ENCODE measurements around the gene MAGEA11.
"Not testable (repeated sequence)": the region's sequence is repeated elsewhere in the genome, so short reads cannot be mapped to it uniquely, and the experiment has no call there.

MAGEA11 gene

DNA sequence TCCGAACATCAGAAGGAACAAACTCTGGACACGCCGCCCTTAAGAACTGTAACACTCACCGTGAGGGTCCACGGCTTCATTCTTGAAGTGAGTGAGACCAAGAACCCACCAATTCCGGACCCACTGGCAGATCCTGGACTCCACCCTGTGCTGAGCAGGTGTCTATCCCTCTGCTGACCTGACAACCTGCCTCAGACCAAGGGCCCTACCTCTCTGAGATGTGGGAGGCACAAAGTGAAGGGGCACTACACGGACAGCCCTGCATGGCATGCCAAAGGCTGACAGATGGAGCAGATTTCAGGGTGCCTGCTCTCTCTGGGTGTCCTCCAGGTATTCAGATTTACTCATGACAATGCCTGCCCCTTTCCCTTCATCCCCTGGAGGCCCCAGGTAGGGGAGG, 48.0 kb downstream of the MAGEA11 start:
- no peak overlapping the region for H3K4me3 ChIP-seq (ENCODE audit: insufficient read depth, low read length, poor library complexity, severe bottlenecking)
- no peak overlapping the region for H2AFZ ChIP-seq (ENCODE audit: low read depth, low read length, severe bottlenecking)
- H3K79me2 ChIP-seq (ENCODE audit: insufficient read depth, low read length) = no peaks in the 10 kb centered on the region
- H3K9ac ChIP-seq (ENCODE audit: low read length) = no peak overlapping the region
- no peak for TF ChIP-seq EZH2phosphoT487 (conservative IDR thresholded peaks at IDR 0.05; ENCODE audit: low read length)
- TF ChIP-seq, protein P1, sequence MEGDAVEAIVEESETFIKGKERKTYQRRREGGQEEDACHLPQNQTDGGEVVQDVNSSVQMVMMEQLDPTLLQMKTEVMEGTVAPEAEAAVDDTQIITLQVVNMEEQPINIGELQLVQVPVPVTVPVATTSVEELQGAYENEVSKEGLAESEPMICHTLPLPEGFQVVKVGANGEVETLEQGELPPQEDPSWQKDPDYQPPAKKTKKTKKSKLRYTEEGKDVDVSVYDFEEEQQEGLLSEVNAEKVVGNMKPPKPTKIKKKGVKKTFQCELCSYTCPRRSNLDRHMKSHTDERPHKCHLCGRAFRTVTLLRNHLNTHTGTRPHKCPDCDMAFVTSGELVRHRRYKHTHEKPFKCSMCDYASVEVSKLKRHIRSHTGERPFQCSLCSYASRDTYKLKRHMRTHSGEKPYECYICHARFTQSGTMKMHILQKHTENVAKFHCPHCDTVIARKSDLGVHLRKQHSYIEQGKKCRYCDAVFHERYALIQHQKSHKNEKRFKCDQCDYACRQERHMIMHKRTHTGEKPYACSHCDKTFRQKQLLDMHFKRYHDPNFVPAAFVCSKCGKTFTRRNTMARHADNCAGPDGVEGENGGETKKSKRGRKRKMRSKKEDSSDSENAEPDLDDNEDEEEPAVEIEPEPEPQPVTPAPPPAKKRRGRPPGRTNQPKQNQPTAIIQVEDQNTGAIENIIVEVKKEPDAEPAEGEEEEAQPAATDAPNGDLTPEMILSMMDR (IDR thresholded peaks at IDR 0.05; ENCODE audit: insufficient read depth, low read length, poor library complexity, severe bottlenecking) = no peak
- no peaks in the 10 kb centered on the region for H3K9me2 ChIP-seq (replicated peaks; ENCODE audit: insufficient read depth, low read length)
- no peaks in the 10 kb centered on the region for H3K36me3 ChIP-seq (ENCODE audit: low read length)
- H3F3A ChIP-seq (ENCODE audit: insufficient read depth) = no peaks in the 10 kb centered on the region
- no peak overlapping the region for H3K4me2 ChIP-seq (ENCODE audit: low read depth, low read length, poor library complexity, severe bottlenecking)
- no peaks in the 10 kb centered on the region for H4K20me1 ChIP-seq (ENCODE audit: low read depth, low read length)
- H3K27ac ChIP-seq (ENCODE audit: low read depth, low read length) = no peak overlapping the region
- H3K9me3 ChIP-seq (ENCODE audit: insufficient read depth, low read length) = no peaks in the 10 kb centered on the region
- H3K27me3 ChIP-seq (ENCODE audit: low read length) = no peaks in the 10 kb centered on the region

DNA sequence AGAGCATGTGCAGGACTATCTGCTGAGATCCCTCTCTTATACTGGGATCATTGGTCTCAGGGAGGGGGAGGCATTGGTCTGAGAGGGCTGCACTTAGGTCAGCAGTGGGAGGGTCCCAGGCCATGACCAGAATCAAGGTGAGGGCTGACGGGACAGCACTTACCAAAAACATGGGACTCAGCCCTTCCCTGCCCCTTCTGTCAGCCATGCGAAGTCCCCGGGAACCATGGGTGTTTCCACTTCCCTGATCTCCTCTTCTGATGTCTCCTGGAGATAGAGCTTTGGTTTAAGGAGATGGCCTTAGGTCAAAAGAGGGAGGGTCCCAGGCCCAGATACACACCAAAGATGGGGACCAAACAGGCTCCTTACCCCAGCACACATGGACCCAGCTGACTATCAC, 49.1 kb downstream of the MAGEA11 start:
- H2AFZ ChIP-seq (ENCODE audit: low read depth, low read length, severe bottlenecking) = no peak overlapping the region
- H3K4me3 ChIP-seq (ENCODE audit: insufficient read depth, low read length, poor library complexity, severe bottlenecking) = no peak overlapping the region
- H3K27ac ChIP-seq (ENCODE audit: low read depth, low read length) = no peak overlapping the region
- H3K9me3 ChIP-seq (ENCODE audit: insufficient read depth, low read length) = no peaks in the 10 kb centered on the region
- H3K9me2 ChIP-seq (replicated peaks; ENCODE audit: insufficient read depth, low read length) = no peaks in the 10 kb centered on the region
- H4K20me1 ChIP-seq (ENCODE audit: low read depth, low read length) = no peaks in the 10 kb centered on the region
- no peak for TF ChIP-seq EZH2phosphoT487 (conservative IDR thresholded peaks at IDR 0.05; ENCODE audit: low read length)
- TF ChIP-seq, protein P1 (IDR thresholded peaks at IDR 0.05; ENCODE audit: insufficient read depth, low read length, poor library complexity, severe bottlenecking) = no peak
- no peaks in the 10 kb centered on the region for H3F3A ChIP-seq (ENCODE audit: insufficient read depth)
- H3K9ac ChIP-seq (ENCODE audit: low read length) = no peak overlapping the region
- H3K36me3 ChIP-seq (ENCODE audit: low read length) = no peaks in the 10 kb centered on the region
- no peaks in the 10 kb centered on the region for H3K27me3 ChIP-seq (ENCODE audit: low read length)
- H3K79me2 ChIP-seq (ENCODE audit: insufficient read depth, low read length) = no peaks in the 10 kb centered on the region
- H3K4me2 ChIP-seq (ENCODE audit: low read depth, low read length, poor library complexity, severe bottlenecking) = no peak overlapping the region

DNA sequence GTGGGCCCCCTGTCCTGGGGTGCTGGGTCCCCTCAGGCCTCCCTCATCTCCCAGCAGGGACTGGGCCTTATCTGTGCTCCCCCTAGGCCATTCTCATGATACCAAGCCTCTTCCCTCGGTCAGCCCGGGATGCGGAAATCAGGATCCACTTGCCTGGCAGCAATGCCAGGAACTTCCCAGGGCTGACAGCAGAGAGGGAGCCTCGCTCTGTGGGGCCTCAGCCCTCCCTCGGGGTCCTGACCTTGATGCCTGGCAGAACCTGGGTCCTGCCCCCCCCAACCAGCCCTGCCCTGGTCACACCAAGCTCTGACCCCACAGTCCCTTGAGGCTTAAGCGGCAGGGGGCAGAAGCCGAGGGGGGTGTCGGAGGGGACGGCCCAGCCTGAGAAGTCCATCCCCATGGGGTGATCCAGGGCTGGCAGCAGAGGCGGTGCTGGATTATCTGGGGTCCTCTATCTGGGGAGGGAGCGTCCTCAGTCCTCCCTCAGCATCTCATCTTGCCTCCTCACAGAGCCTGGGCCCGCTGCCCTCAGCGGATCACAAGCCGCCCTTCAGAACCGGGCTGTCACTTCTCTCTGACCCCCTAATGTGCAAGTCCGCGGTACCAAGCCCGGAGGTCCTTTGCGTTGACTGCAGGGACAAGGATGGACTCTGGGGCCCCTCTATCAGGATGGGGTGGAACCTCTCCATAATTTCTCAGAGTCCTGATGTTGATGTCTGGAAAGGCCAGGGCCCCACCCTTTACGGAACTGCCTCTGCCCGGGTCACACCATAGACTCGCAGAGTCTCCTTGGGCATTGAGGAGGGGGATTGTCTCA, 50.2 kb downstream of the MAGEA11 start:
- not testable (repeated sequence) for H3K4me3 ChIP-seq (ENCODE audit: insufficient read depth, low read length, poor library complexity, severe bottlenecking); H2AFZ ChIP-seq (ENCODE audit: low read depth, low read length, severe bottlenecking); H3K27me3 ChIP-seq (ENCODE audit: low read length); H3K4me2 ChIP-seq (ENCODE audit: low read depth, low read length, poor library complexity, severe bottlenecking); H3K36me3 ChIP-seq (ENCODE audit: low read length); H3K27ac ChIP-seq (ENCODE audit: low read depth, low read length); H3K79me2 ChIP-seq (ENCODE audit: insufficient read depth, low read length); H4K20me1 ChIP-seq (ENCODE audit: low read depth, low read length); H3K9me3 ChIP-seq (ENCODE audit: insufficient read depth, low read length); H3K9ac ChIP-seq (ENCODE audit: low read length); H3K9me2 ChIP-seq (replicated peaks; ENCODE audit: insufficient read depth, low read length); H3F3A ChIP-seq (ENCODE audit: insufficient read depth)

Data from SU-DHL-6 (cell line).